ENCODE results near the gene DAPK1. TPM values are rescaled to one million over a fixed set of nuclear protein-coding genes. Genes with fewer than 3 reads are reported as not detected.

DAPK1 gene
- total and polyA plus RNA-seq, 8 donors: 78.2 to 242 (median 215) TPM

DNA sequence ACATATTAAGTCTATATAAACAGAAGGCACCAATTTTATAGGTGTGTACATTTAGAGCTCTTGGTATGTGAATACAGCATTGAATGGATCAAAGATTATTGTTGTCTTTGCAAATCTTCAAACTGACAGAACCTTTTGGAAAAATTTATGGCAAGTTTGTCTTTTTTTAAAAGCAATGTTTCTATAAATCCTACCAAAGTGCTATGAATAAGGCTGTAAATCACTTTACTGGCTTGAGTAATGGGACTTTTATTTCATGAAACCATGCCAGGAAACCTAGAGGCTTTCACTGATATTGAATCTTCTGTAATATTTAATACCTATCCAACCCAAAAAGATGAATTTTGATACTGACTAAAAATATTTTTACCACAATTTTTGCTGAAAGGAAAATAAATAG, 7.4 kb upstream of the DAPK1 start:
- peaks cover 0 to 4% of the 10 kb centered on the region in 2 donors for H3K27me3 ChIP-seq
- no peak overlapping the region for H3K4me3 ChIP-seq
- no peaks in the 10 kb centered on the region for H3K4me1 ChIP-seq
- no peaks in the 10 kb centered on the region for H3K36me3 ChIP-seq
- no peaks in the 10 kb centered on the region for H3K9me3 ChIP-seq
- ATAC-seq (no peak), DNase-seq (no peak)
- TF ChIP-seq, protein P1, sequence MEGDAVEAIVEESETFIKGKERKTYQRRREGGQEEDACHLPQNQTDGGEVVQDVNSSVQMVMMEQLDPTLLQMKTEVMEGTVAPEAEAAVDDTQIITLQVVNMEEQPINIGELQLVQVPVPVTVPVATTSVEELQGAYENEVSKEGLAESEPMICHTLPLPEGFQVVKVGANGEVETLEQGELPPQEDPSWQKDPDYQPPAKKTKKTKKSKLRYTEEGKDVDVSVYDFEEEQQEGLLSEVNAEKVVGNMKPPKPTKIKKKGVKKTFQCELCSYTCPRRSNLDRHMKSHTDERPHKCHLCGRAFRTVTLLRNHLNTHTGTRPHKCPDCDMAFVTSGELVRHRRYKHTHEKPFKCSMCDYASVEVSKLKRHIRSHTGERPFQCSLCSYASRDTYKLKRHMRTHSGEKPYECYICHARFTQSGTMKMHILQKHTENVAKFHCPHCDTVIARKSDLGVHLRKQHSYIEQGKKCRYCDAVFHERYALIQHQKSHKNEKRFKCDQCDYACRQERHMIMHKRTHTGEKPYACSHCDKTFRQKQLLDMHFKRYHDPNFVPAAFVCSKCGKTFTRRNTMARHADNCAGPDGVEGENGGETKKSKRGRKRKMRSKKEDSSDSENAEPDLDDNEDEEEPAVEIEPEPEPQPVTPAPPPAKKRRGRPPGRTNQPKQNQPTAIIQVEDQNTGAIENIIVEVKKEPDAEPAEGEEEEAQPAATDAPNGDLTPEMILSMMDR (IDR thresholded peaks at IDR 0.05): no peak
- intact Hi-C loops (cut with DNase I): no loop called here
- H3K27ac ChIP-seq: no peak overlapping the region

DNA sequence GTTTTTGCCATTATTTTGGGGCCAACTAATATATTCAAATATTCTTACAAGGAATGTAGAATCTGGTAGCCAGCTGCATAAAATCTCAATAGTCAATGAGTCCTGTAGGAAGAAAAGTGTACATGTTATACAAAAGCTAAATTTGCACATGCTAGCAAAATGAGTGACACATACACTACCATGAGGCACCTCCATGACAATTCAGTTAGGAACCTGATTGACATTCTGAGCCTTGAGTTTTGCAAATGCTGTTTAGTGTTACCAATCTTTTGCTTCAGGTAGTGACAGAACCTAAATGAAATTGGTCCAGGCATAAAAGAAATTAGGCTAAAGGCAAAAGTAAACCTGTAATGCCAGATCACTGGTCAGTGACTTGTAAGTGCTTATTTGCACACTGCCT, 6.8 kb upstream of the DAPK1 start:
- ATAC-seq (no peak), DNase-seq (no peak)
- TF ChIP-seq, protein P1 (IDR thresholded peaks at IDR 0.05): no peak
- Histone ChIP-seq H3K4me3 (no peak overlapping the region), H3K36me3 (no peaks in the 10 kb centered on the region), H3K27ac (no peak overlapping the region), H3K4me1 (peaks cover 0 to 6% of the 10 kb centered on the region in 2 donors), H3K27me3 (peaks cover 0 to 9% of the 10 kb centered on the region in 2 donors), H3K9me3 (no peaks in the 10 kb centered on the region)
- intact Hi-C loops (cut with DNase I): no loop called here

DNA sequence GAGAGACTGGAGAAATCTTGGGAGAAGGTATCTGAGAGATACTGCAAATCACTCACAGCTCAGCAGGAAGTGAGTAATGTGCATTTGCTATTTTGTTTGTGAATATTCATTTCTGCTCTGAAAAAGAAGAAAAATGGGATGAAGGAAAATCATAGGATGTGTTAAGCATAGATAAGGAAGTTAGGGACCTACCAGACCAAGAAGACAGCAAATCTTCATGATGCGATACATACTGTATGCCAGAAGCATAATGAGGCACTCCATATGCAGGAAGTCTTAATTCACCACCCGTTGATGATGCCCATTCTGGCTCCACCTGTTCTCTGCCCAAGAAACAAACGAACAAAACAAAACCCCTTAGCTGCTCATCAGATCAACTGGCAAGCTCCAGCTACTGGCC, 6.1 kb upstream of the DAPK1 start:
- Histone ChIP-seq H3K9me3 (no peaks in the 10 kb centered on the region), H3K4me3 (no peak overlapping the region), H3K36me3 (no peaks in the 10 kb centered on the region), H3K4me1 (peaks cover 0 to 8% of the 10 kb centered on the region in 2 donors), H3K27ac (no peak overlapping the region), H3K27me3 (peaks cover 0 to 15% of the 10 kb centered on the region in 2 donors)
- ATAC-seq (no peak), DNase-seq (no peak)
- TF ChIP-seq, protein P1 (IDR thresholded peaks at IDR 0.05): no peak
- intact Hi-C loops (cut with DNase I): no loop called here

DNA sequence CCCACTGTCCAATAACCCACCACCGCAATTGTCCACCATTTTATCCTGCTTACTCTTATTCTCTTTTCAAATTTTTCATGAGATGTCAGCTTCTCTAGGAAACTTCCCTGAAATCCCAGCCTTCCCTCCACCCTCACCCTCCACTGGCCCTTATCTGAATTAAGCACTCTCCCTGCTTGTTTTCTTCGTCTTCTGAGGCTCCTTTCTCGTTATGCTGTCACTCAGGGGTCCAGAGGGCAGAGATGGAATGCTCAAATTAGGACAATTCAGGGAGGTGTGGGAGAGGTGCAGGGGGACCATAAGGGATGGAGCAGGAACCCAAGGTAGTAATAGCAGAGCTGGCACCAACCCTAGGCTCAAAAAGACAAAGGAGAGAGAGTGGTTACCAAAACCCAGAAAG, 5.0 kb upstream of the DAPK1 start:
- intact Hi-C loops (cut with DNase I): no loop called here
- no peaks in the 10 kb centered on the region for H3K36me3 ChIP-seq
- ATAC-seq: no peak
- H3K9me3 ChIP-seq: no peaks in the 10 kb centered on the region
- peaks cover 0 to 26% of the 10 kb centered on the region in 2 donors for H3K27me3 ChIP-seq
- peaks cover 0 to 17% of the 10 kb centered on the region in 2 donors for H3K4me1 ChIP-seq
- H3K27ac ChIP-seq: no peak overlapping the region
- TF ChIP-seq, protein P1 (IDR thresholded peaks at IDR 0.05): no peak
- DNase-seq: no peak
- no peak overlapping the region for H3K4me3 ChIP-seq

DNA sequence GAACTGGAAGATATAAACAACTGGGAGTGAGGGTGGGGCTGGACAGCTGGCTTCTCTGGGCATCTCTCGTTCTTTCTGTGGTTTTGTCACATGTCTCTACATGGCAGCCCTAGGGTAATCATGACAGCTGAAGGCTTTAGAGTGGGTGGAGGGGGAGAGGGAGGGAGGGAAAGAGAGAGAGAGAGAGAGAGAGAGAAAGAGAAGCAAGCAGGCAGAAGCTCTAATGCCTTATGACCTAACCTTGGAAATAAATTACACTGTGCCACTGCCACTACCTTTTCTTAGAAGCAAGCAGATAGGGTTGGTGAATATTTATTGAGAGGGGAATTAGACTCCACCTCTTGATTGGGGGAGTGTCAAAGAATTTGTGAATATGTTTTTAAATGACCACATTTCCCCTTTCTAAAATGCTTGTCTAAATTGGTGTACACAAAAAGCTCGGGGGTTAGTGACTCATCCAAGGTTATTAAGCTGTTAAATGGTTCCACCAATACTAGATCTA, 2.6 kb upstream of the DAPK1 start:
- no peak for DNase-seq
- Histone ChIP-seq H3K9me3 (no peaks in the 10 kb centered on the region), H3K36me3 (no peaks in the 10 kb centered on the region), H3K27me3 (peaks cover 0 to 46% of the 10 kb centered on the region in 2 donors), H3K4me1 (peaks cover 0 to 22% of the 10 kb centered on the region in 2 donors), H3K4me3 (no peak overlapping the region), H3K27ac (no peak overlapping the region)
- intact Hi-C loops (cut with DNase I): no loop called here
- TF ChIP-seq, protein P1 (IDR thresholded peaks at IDR 0.05): no peak
- no peak for ATAC-seq
